ENCODE measurements around the gene RAB22A. TPM values are rescaled to one million over a fixed set of nuclear protein-coding genes. Genes with fewer than 3 reads are reported as not detected.
A peak's percentile ranks its signal among the peaks of the same experiment; 100 is the strongest.

RAB22A gene
- total RNA-seq, 1 experiment from 2014 or later = 9.9 TPM

- no peak for TF ChIP-seq MAX (IDR thresholded peaks at IDR 0.05)
These were observed 2.2 kb upstream of the RAB22A start (continued) for GRCh38 chr20:58307270-58307669.

GRCh38 chr20:58308290-58308679 is 1.2 kb upstream of the RAB22A start:
- H3K4me3 ChIP-seq (replicated peaks in 1 of 2; ENCODE audit: low read depth in 1 of 2, low read length in 2 of 2) = peak overlapping the region; percentile 86 to 94
- no peak overlapping the region for H2AFZ ChIP-seq (ENCODE audit: low read depth, low read length, poor library complexity, severe bottlenecking)
- no peaks in the 10 kb centered on the region for H4K20me1 ChIP-seq (ENCODE audit: insufficient read depth)
- intact Hi-C loops (cut with micrococcal nuclease) = no loop called here
- no peaks in the 10 kb centered on the region for H3K27me3 ChIP-seq (ENCODE audit: insufficient read depth, low read length)
- BruUV-seq (replicated peaks) = TSS peak; percentile 44
- H3K79me2 ChIP-seq (ENCODE audit: insufficient read depth, low read length) = peaks cover 19% of the 10 kb centered on the region
- RAD21 ChIA-PET (ENCODE audit: low non-redundant PET in 1 of 2, low total read pairs in 2 of 2, uncharacterized antibody in 2 of 2, unreplicated experiment in 2 of 2) = no interaction called here
- H3K36me3 ChIP-seq (ENCODE audit: control insufficient read depth in 1 of 2, insufficient read depth in 2 of 2, low read length in 2 of 2) = peaks cover 0 to 5% of the 10 kb centered on the region in 2 experiments; a peak in 1 of 4 replicates
- H3K4me1 ChIP-seq (ENCODE audit: control insufficient read depth in 1 of 2, insufficient read depth in 2 of 2, low read length in 2 of 2) = peaks cover 9 to 34% of the 10 kb centered on the region in 2 experiments; a peak in 3 of 4 replicates
- POLR2A ChIA-PET = no interaction called here
- DNase-seq (ENCODE audit: low read depth, low spot score) (no peak), ATAC-seq (no peak)
- no peaks in the 10 kb centered on the region for H3K9me2 ChIP-seq (ENCODE audit: insufficient read depth)
- H3K4me2 ChIP-seq (ENCODE audit: low read length) = peak overlapping the region; percentile 86
- no peak overlapping the region for H3K27ac ChIP-seq (ENCODE audit: low read depth, low read length)
- H3K9ac ChIP-seq (ENCODE audit: low read length) = peak overlapping the region; percentile 73; the same call in 1 of the 2 replicates
- CTCF ChIA-PET = no interaction called here
- H3K9me3 ChIP-seq (ENCODE audit: control insufficient read depth in 1 of 2, insufficient read depth in 1 of 2, low read depth in 1 of 2, low read length in 2 of 2) = no peaks in the 10 kb centered on the region
- TF ChIP-seq CEBPB (IDR thresholded peaks at IDR 0.05; ENCODE audit: low read depth) = no peak
- TF ChIP-seq FOSL1 (IDR thresholded peaks at IDR 0.05; ENCODE audit: low read depth) = no peak
- TF ChIP-seq CTCF (IDR thresholded peaks at IDR 0.05 in 2 of 3, conservative IDR thresholded peaks at IDR 0.05 in 1 of 3; ENCODE audit: borderline replicate concordance in 1 of 3, insufficient read depth in 1 of 3, low read depth in 2 of 3, low read length in 2 of 3) = no peak
- TF ChIP-seq ATF3 (IDR thresholded peaks at IDR 0.05) = no peak
- no peak for TF ChIP-seq JUND (IDR thresholded peaks at IDR 0.05)
- no peak for TF ChIP-seq EZH2 (IDR thresholded peaks at IDR 0.05)
- TF ChIP-seq EZH2phosphoT487 (IDR thresholded peaks at IDR 0.05; ENCODE audit: borderline replicate concordance) = no peak
- no peak for TF ChIP-seq SRF (IDR thresholded peaks at IDR 0.05; ENCODE audit: low read depth)
- no peak for TF ChIP-seq CBX3 (IDR thresholded peaks at IDR 0.05; ENCODE audit: low read depth)
- TF ChIP-seq ELF1 (IDR thresholded peaks at IDR 0.05; ENCODE audit: borderline replicate concordance, low read depth) = no peak
- TF ChIP-seq ZBTB33 (IDR thresholded peaks at IDR 0.05; ENCODE audit: extremely low read depth, insufficient replicate concordance, low read length) = no peak
- no peak for TF ChIP-seq EGR1 (IDR thresholded peaks at IDR 0.05; ENCODE audit: low read depth)
- TF ChIP-seq POLR2A (IDR thresholded peaks at IDR 0.05; ENCODE audit: borderline replicate concordance, extremely low read depth, insufficient read depth, insufficient read length) = no peak

Measured in HCT116 (cell line).